OCI-LY3 (cell line): ENCODE measurements around the gene OR1J1.

Experiments used
- EZH2phosphoT487 ChIP-seq: fragments of 200-600 bp; shearing (Covaris generic); IDR thresholded peaks from 2 replicates; pipeline ENCODE4 v1.6.1; 2018; ENCODE audit warnings: antibody characterized with exemption, mixed run types, low read depth
- TF ChIP-seq, protein P1 (sequence below): fragments of 200-600, 300-600 bp; sonication (generic); IDR thresholded peaks from 2 replicates; pipeline ENCODE4 v1.5.1; 2014; ENCODE audit warnings: antibody characterized with exemption, low read length, low read depth

DNA sequence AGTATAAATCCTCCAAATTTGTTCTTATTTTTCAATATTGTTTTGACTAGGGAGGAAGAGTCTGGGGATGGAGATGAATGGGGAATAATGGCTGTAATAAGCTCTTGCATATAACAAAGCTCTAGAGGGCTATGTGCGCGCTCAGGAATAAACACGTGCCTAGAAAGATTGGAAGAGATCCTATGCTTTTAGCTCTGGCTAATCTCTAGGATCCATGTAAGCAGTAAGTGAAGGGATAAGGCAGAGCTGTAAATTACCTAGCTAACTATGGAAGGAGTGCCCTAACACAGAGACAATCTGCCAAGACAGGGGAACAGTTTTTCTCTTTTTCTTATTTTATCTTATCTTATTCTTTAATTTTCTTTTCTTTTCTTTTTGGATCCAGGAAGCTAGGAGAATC lies 21.6 kb downstream of the OR1J1 start:
- TF ChIP-seq, protein P1, sequence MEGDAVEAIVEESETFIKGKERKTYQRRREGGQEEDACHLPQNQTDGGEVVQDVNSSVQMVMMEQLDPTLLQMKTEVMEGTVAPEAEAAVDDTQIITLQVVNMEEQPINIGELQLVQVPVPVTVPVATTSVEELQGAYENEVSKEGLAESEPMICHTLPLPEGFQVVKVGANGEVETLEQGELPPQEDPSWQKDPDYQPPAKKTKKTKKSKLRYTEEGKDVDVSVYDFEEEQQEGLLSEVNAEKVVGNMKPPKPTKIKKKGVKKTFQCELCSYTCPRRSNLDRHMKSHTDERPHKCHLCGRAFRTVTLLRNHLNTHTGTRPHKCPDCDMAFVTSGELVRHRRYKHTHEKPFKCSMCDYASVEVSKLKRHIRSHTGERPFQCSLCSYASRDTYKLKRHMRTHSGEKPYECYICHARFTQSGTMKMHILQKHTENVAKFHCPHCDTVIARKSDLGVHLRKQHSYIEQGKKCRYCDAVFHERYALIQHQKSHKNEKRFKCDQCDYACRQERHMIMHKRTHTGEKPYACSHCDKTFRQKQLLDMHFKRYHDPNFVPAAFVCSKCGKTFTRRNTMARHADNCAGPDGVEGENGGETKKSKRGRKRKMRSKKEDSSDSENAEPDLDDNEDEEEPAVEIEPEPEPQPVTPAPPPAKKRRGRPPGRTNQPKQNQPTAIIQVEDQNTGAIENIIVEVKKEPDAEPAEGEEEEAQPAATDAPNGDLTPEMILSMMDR: no peak
- TF ChIP-seq EZH2phosphoT487: no peak
